HEK293T (cell line): Measurements from ENCODE around the gene SLC44A5.

Source experiments
- FOXM1 ChIP-seq: fragments of 450-650 bp; IDR thresholded peaks from 2 replicates; pipeline ENCODE4 v1.6.1; 2017; ENCODE audit warnings: mild to moderate bottlenecking, borderline replicate concordance
- HDGF ChIP-seq: fragments of 450-650 bp; IDR thresholded peaks from 2 replicates; pipeline ENCODE4 v1.6.1; 2017; ENCODE audit warnings: antibody characterized with exemption, borderline replicate concordance
- TF ChIP-seq, protein P1 (sequence below): fragments of 450-650 bp; IDR thresholded peaks from 2 replicates; pipeline ENCODE4 v1.6.1; 2016

DNA sequence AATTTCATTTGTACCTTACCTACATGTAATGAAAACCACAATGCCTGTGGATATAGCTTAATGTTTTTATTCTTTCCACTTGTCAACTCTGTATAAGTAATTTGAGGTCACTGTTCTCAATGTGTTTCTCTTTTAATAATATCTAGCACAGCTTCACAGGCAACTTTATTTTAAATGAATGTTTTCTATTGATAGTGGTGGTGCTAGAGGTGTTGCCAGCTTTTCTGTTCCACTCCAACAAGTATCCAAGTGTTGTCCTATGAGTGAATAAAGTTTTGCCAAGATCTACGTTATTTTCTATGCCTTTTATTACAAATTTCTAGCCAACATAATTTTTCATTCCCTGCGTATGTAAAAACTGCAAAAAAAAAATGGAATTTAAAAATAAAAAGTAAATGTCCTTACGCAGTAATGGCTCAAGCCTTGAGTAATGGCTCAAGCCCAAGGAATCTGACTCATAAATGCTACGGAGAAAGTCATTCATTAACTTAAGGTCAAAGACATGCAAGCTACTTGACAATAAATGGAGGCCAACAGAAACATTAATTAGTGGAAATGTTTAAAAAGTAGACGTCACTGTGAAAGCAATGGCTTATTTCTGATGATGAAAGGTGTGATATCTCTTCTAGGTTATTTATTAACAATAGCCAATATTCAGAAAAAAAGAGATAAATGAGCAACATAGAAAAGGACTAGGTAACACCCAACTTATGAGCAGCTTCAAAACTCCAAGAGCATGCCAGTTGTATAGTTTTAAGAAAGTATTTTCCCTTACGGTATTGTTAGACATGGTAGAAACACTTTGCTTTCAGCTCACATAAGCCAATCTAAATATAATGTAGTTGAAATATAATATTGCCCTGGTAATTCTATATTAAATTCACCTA, 71.4 kb downstream of the SLC44A5 start:
- TF ChIP-seq HDGF, result no peak
- TF ChIP-seq, protein P1, sequence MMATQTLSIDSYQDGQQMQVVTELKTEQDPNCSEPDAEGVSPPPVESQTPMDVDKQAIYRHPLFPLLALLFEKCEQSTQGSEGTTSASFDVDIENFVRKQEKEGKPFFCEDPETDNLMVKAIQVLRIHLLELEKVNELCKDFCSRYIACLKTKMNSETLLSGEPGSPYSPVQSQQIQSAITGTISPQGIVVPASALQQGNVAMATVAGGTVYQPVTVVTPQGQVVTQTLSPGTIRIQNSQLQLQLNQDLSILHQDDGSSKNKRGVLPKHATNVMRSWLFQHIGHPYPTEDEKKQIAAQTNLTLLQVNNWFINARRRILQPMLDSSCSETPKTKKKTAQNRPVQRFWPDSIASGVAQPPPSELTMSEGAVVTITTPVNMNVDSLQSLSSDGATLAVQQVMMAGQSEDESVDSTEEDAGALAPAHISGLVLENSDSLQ, result no peak
- no peak for TF ChIP-seq FOXM1
